GM23248 (cell line): ENCODE results near the gene RCOR1. TPM values are rescaled to one million over a fixed set of nuclear protein-coding genes. Genes with fewer than 3 reads are reported as not detected.

Experiments used
- DNase-seq: peaks from one replicate; pipeline ENCODE4 v3.0.0-alpha.2; 2015
- H2AFZ ChIP-seq: fragments of 200-600 bp; sonication (generic); 2 replicates; pipeline ENCODE4 v1.6.1; 2016; ENCODE audit warnings: antibody characterized with exemption
- H3F3A ChIP-seq: fragments of 200-600 bp; sonication (generic); 2 replicates; pipeline ENCODE4 v1.6.1; 2016; ENCODE audit warnings: mild to moderate bottlenecking, antibody characterized with exemption, mixed run types; ENCODE audit not compliant: insufficient read depth
- H3K27ac ChIP-seq: fragments of 200-600 bp; sonication (generic); 2 replicates; pipeline ENCODE4 v1.5.1; 2016; ENCODE audit warnings: mild to moderate bottlenecking
- H3K27me3 ChIP-seq: fragments of 200-600 bp; sonication (generic); replicated peaks from 2 replicates; pipeline ENCODE4 v1.6.1; 2016; ENCODE audit warnings: mild to moderate bottlenecking; ENCODE audit not compliant: insufficient read depth
- H3K36me3 ChIP-seq: fragments of 200-600 bp; sonication (generic); 2 replicates; pipeline ENCODE4 v1.6.1; 2016; ENCODE audit warnings: low read depth, mild to moderate bottlenecking
- H3K4me1 ChIP-seq: fragments of 200-600 bp; sonication (generic); 2 replicates; pipeline ENCODE4 v1.6.1; 2016; ENCODE audit warnings: mild to moderate bottlenecking; ENCODE audit not compliant: insufficient read depth
- H3K4me2 ChIP-seq: fragments of 200-600 bp; sonication (generic); one replicate; pipeline ENCODE4 v1.6.1; 2016; ENCODE audit warnings: mild to moderate bottlenecking; ENCODE audit not compliant: unreplicated experiment
- H3K4me3 ChIP-seq: fragments of 200-600 bp; sonication (generic); 2 replicates; pipeline ENCODE4 v1.5.1; 2016; ENCODE audit warnings: mild to moderate bottlenecking
- H3K79me2 ChIP-seq: fragments of 200-600 bp; sonication (generic); 2 replicates; pipeline ENCODE4 v1.6.1; 2016; ENCODE audit warnings: mild to moderate bottlenecking; ENCODE audit not compliant: insufficient read depth
- H3K9ac ChIP-seq: fragments of 200-600 bp; sonication (generic); 2 replicates; pipeline ENCODE4 v1.6.1; 2016; ENCODE audit warnings: mild to moderate bottlenecking
- H3K9me2 ChIP-seq: fragments of 200-600 bp; sonication (generic); 2 replicates; pipeline ENCODE4 v1.6.1; 2016; ENCODE audit warnings: mixed run types, mild to moderate bottlenecking, moderate library complexity; ENCODE audit not compliant: insufficient read depth
- H3K9me3 ChIP-seq: fragments of 200-600 bp; sonication (generic); one replicate; pipeline ENCODE4 v1.6.1; 2017; ENCODE audit warnings: low read depth
- H4K20me1 ChIP-seq: fragments of 200-600 bp; sonication (generic); 2 replicates; pipeline ENCODE4 v1.6.0; 2016; ENCODE audit not compliant: insufficient read depth
- EZH2 ChIP-seq: fragments of 200-600 bp; sonication (generic); IDR thresholded peaks from 2 replicates; pipeline ENCODE4 v1.6.1; 2018; ENCODE audit warnings: antibody characterized with exemption, mild to moderate bottlenecking; ENCODE audit not compliant: insufficient read depth, poor library complexity, severe bottlenecking
- EZH2phosphoT487 ChIP-seq: fragments of 200-600 bp; sonication (generic); IDR thresholded peaks from 2 replicates; pipeline ENCODE4 v1.6.1; 2018; ENCODE audit warnings: antibody characterized with exemption, moderate library complexity, mild to moderate bottlenecking, low read depth; ENCODE audit not compliant: insufficient read depth
- WGBS, 2 experiments: methylation state at CpG; one replicate each; pipeline ENCODE4 v1.1.6; 2015 to 2017; ENCODE audit warnings: low lambda C conversion rate in 2 of 2, low coverage in 1 of 2; ENCODE audit errors: missing lambda C conversion rate in 2 of 2; 5-methylcytosine and 5-hydroxymethylcytosine counted together
- in situ Hi-C: fragments of 300-500 bp; cut with MboI; formaldehyde crosslinking; loops from 2 replicates; pipeline ENCODE4 v1.15.0; 2020
- polyA plus RNA-seq: library from polyadenylated mRNA; unstranded; fragments of >200 nt; fragmentation: Nextera tagmentation; extraction: Ambion mirVana; gene quantifications from 2 replicates; pipeline ENCODE4 v1.2.1, GENCODE V29; 2016
- total RNA-seq: library from RNA; depleted of rRNA; stranded (reverse); fragments of >200 nt; shearing (Covaris generic); gene quantifications from 2 replicates; pipeline ENCODE4 v1.2.3, GENCODE V29; 2014

RCOR1 gene
- total and polyA plus RNA-seq, 2 experiments from 2014 or later: 3.2 to 15.6 TPM

DNA sequence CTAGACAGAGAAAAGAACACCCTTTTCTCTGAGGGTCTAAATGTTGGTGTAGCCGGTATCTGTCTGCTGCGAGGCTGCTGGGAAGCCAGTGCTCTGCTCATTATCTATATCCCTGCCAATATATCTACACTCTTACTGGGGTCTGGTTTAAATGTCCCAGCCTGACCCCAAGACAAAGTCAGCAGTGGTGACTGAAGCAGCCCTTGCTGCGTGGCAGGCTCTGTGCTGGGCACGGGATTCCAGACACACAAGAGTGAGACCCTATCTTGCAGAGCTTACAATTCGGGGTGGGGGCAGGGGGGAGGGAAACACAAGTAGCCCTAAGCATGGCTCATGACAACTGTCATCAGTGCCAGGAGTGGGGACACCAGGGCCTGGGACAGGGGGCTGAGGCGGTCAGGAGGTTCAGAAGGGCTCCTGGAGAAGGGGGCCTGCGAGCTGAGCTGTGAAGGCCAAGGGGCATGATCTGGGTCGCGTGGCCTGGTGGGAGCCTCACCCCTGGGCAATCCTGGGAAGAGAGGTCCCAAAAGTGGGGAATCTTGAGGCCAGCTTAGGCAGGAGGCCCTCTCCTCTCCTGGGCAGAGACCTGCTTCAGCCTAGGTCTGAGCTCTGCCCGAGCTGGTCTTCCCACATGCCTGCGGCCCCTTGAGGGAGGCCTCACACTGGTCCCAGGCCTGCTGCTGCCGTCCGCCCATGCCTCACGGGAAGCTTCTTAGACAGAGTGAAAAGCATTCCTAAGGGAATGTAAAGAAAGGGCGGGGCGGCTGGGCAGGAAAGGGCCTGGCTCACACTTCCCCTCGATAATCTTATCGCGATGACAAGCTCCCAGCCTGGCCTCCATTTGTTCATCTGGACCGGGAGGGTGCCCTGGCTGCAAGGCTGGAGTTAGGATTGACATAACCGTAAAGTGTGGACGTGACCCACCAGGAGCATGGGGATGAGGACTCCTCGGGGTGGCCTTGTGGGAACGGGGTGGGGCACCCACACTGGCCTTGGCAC is 7.3 kb upstream of the RCOR1 start:
- Histone ChIP-seq H3K4me2 (no peak overlapping the region), H2AFZ (no peak overlapping the region)

DNA sequence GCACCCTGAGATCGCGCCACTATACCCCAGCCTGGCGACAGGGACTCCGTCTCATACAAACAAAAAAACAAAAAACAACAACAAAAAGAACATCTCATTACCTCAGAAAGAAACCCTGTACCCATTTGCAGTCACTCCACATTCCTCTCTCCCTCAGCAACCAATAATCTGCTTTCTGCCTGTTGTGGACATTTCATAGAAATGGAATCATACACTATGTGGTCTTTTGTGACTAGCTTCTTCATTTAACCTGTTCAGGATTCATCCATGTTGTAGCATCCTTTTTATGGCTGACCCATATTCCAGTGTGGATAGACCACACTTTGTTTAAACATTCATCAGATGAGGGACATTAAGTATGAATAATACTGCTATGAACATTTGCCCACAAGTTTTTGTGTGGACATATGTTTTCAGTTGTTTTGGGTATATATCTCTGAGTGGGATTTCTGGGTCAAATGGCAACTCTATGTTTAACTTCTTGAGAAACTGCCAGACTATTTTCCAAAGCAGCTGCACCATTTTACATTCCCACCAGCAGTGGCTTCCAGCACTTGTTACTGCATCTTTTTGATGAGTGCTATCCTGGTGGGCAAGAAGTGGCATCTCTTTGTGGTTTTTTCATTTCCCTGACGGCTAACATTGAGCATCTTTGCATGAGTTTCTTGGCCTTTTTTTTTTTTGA is 5.9 kb upstream of the RCOR1 start:
- Histone ChIP-seq H3K4me2 (no peak overlapping the region), H3K9me3 (no peaks in the 10 kb centered on the region), H3K36me3 (no peaks in the 10 kb centered on the region), H3K4me3 (no peak overlapping the region), H2AFZ (no peak overlapping the region), H3K9me2 (no peaks in the 10 kb centered on the region), H3K27me3 (no peaks in the 10 kb centered on the region), H3K4me1 (peaks cover 7% of the 10 kb centered on the region; the same call in 1 of the 2 replicates), H3K9ac (no peak overlapping the region), H3K79me2 (no peaks in the 10 kb centered on the region), H4K20me1 (no peaks in the 10 kb centered on the region), H3K27ac (no peak overlapping the region), H3F3A (peaks cover 11% of the 10 kb centered on the region)
- TF ChIP-seq EZH2phosphoT487: no peak
- no peak for TF ChIP-seq EZH2
- DNase-seq: peak; percentile 15
- WGBS, 2 experiments: 65 to 72% methylated on average over 5 of the region's 5 CpGs
- in situ Hi-C loops: no loop called here

More for the DNA sequence above, 7.3 kb upstream of the RCOR1 start:
- H3K79me2 ChIP-seq: no peaks in the 10 kb centered on the region
- no peaks in the 10 kb centered on the region for H4K20me1 ChIP-seq
- no peak overlapping the region for H3K27ac ChIP-seq
- H3K27me3 ChIP-seq: no peaks in the 10 kb centered on the region
- no peak overlapping the region for H3K9ac ChIP-seq
- WGBS, 2 experiments: 80 to 82% methylated on average over 22 to 24 of the region's 24 CpGs
- in situ Hi-C loops: no loop called here
- H3K4me3 ChIP-seq: no peak overlapping the region
- TF ChIP-seq EZH2phosphoT487 (no peak), EZH2 (no peak)
- H3K4me1 ChIP-seq: peaks cover 7% of the 10 kb centered on the region
- no peaks in the 10 kb centered on the region for H3K9me3 ChIP-seq
- H3F3A ChIP-seq: peaks cover 19% of the 10 kb centered on the region
- no peaks in the 10 kb centered on the region for H3K36me3 ChIP-seq
- DNase-seq: no peak
- H3K9me2 ChIP-seq: no peaks in the 10 kb centered on the region

DNA sequence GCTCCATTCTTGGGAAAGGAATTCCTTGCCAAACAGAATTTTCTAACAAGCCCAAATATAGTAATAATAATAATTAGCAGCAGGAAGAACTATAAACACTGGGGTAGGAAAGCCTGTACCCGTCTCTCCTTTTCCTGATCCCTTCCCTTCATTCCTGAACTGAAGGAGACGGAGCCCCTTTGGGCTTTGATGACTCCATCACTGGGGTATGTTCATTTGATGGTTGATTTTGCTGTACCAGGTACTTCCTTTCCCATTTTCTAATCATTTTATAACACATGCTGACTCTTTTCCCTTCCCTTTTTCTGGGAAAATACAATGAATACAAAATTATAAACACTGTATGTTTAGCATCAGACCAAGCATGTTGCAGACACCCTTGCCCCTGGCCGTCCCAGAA is 3.6 kb upstream of the RCOR1 start:
- no peaks in the 10 kb centered on the region for H4K20me1 ChIP-seq
- H3K79me2 ChIP-seq: peaks cover 9% of the 10 kb centered on the region
- H2AFZ ChIP-seq: no peak overlapping the region
- no peak overlapping the region for H3K4me3 ChIP-seq
- 57 to 67% methylated on average over 3 of the region's 3 CpGs for WGBS, 2 experiments
- in situ Hi-C loops: no loop called here
- no peak overlapping the region for H3K4me2 ChIP-seq
- no peak overlapping the region for H3K9ac ChIP-seq
- peaks cover 13% of the 10 kb centered on the region for H3F3A ChIP-seq
- H3K4me1 ChIP-seq: peaks cover 7% of the 10 kb centered on the region; the same call in 1 of the 2 replicates
- no peak for DNase-seq
- no peaks in the 10 kb centered on the region for H3K9me2 ChIP-seq
- no peaks in the 10 kb centered on the region for H3K27me3 ChIP-seq
- no peak for TF ChIP-seq EZH2phosphoT487
- TF ChIP-seq EZH2: no peak
- no peaks in the 10 kb centered on the region for H3K36me3 ChIP-seq
- H3K9me3 ChIP-seq: no peaks in the 10 kb centered on the region
- no peak overlapping the region for H3K27ac ChIP-seq

DNA sequence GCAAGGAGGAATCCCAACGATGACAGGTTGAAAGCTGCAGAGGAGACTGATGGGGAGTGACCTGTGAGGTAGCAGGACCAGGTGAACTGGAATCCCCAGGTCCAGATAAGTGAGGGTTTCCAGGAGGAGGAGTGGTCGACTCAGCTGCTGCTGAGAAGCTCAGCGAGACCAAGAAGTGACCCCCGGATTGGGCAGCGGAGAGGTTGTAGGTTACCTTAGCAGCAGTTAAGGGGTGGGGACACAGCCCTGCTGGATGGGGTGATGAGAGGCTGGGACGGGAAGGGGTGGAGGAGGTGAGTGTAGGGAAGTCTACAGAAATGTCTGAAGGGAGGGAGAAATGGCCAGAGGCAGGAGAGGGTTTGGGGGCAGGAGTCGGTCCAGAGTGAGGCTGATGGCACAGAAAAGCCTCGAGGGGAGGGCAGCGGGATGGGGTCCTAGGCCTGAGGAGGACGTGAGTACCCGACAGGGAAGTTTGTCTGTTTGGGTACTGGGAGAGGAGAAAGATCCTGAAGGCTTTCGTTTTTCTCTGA is 2.6 kb upstream of the RCOR1 start:
- Histone ChIP-seq H3K36me3 (no peaks in the 10 kb centered on the region), H3K79me2 (peaks cover 19% of the 10 kb centered on the region), H4K20me1 (peaks cover 4% of the 10 kb centered on the region; the same call in 1 of the 2 replicates), H3K27ac (no peak overlapping the region), H3F3A (peaks cover 20% of the 10 kb centered on the region), H3K27me3 (no peaks in the 10 kb centered on the region), H3K9me2 (no peaks in the 10 kb centered on the region), H3K9me3 (no peaks in the 10 kb centered on the region), H3K4me3 (no peak overlapping the region), H2AFZ (no peak overlapping the region), H3K4me2 (no peak overlapping the region), H3K9ac (no peak overlapping the region), H3K4me1 (peaks cover 13% of the 10 kb centered on the region; the same call in 1 of the 2 replicates)
- DNase-seq: no peak
- 71 to 74% methylated on average over 10 to 12 of the region's 12 CpGs for WGBS, 2 experiments
- TF ChIP-seq EZH2phosphoT487 (no peak), EZH2 (no peak)
- in situ Hi-C loops: no loop called here
